Thyroid gland (tissue), 4 donors: ENCODE measurements around the gene VPS26A. TPM values are rescaled to one million over a fixed set of nuclear protein-coding genes. Genes with fewer than 3 reads are reported as not detected.

Experiments
- DNase-seq, 2 donors: peaks; one replicate each; pipeline ENCODE4 v3.0.0-alpha.2; 2019
- H3K27ac ChIP-seq, 3 donors: fragments of 200-600 bp; sonication (generic); 1 replicate in 2 of 3; 2 replicates in 1 of 3; pipeline ENCODE4 v1.5.1; 2016 to 2019; ENCODE audit warnings: mild to moderate bottlenecking in 1 of 3, moderate library complexity in 1 of 3
- H3K27me3 ChIP-seq: fragments of 200-600 bp; sonication (generic); one replicate; pipeline ENCODE4 v1.5.1; 2019
- H3K36me3 ChIP-seq, 2 donors: fragments of 200-600 bp; sonication (generic); one replicate each; pipeline ENCODE4 v1.5.1; 2016 to 2019
- H3K4me1 ChIP-seq, 2 donors: fragments of 200-600 bp; sonication (generic); one replicate each; pipeline ENCODE4 v1.5.1; 2017 to 2019
- H3K4me3 ChIP-seq, 3 donors: fragments of 200-600 bp; sonication (generic); replicated peaks in 1 of 3; 1 replicate in 2 of 3; 2 replicates in 1 of 3; pipeline ENCODE4 v1.5.1; 2016; ENCODE audit warnings: mild to moderate bottlenecking in 1 of 3
- H3K9me3 ChIP-seq: fragments of 200-600 bp; sonication (generic); one replicate; pipeline ENCODE4 v1.5.1; 2017
- POLR2A ChIP-seq, 2 donors: fragments of 450-650 bp; IDR thresholded peaks; one replicate each; pipeline ENCODE4 v1.6.1; 2017; ENCODE audit warnings: antibody characterized with exemption in 2 of 2, mild to moderate bottlenecking in 2 of 2, moderate library complexity in 1 of 2
- WGBS, 2 donors: methylation state at CpG; one replicate each; pipeline ENCODE4 v1.1.5; 2017; 5-methylcytosine and 5-hydroxymethylcytosine counted together
- intact Hi-C: fragments of 100-400 bp; cut with DNase I; formaldehyde crosslinking; loops from one replicate; pipeline ENCODE4 v1.15.1; 2023
- total RNA-seq, 4 donors: library from RNA; depleted of rRNA; stranded (reverse); fragments of >200 nt; gene quantifications; one replicate each; pipeline ENCODE4 v1.2.3, GENCODE V29; 2016
- TF ChIP-seq, protein P1 (sequence below), 6 experiments: fragments of 200-600 bp in 3 of 6; fragments of 450-650 bp in 3 of 6; sonication (generic) in 3 of 6; IDR thresholded peaks; one replicate each; pipeline ENCODE4 v1.5.1; 2016 to 2019; ENCODE audit warnings: antibody characterized with exemption in 6 of 6, mild to moderate bottlenecking in 2 of 6, inconsistent platforms in 1 of 6, moderate library complexity in 1 of 6

The VPS26A gene
- total RNA-seq, 4 donors from 2014 or later = 32.5 to 41.0 (median 36.7) TPM

DNA sequence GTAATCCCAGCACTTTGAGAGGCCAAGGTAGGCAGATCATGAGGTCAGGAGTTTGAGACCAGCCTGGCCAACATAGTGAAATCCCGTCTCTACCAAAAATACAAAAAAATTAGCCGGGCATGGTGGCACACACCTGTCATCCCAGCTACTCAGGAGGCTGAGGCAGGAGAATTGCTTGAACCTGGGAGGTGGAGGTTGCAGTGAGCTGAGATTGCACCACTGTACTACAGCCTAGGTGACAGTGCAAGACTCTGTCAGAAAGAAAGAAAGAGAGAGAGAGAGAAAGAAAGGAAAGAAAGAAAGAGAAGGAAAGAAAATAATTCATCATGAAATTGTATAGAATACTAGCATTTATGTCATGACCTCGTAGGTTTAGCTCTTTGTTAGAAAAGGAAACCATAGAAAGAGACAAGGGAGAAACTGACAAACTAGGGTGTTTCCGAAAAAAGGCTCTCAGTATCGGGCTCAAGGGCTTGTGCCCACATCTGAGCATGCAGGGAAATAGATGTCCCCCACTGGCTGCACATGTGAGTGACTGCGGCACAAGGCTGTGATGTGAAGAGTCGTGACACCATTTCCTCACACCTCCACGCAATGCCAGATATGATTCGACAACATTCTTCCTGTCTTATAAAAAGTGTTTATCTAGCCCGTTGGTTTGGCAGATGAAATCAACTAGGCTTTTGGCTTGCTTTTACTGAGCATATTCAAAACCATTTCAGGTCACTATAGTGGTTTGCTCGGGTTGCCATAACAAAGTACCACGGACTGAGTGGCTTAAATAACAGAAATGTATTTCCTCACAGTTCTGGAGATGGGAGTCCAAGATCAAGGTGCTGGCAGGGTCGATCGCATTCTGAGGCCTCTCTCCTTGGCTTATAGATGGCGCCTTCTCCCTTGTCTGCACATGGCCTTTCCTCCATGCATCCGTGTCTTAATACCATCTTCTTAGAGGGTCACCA lies 34.1 kb upstream of the VPS26A start:
- intact Hi-C loops = loop anchor here (5.0 kb wide), 1 partner anchor 83 kb away; no protein-coding TSS in a partner anchor
- H3K4me1 ChIP-seq = no peaks in the 10 kb centered on the region
- no peaks in the 10 kb centered on the region for H3K36me3 ChIP-seq
- peak overlapping the region; percentile 52 to 83 (median 76) for H3K27ac ChIP-seq
- H3K27me3 ChIP-seq = no peaks in the 10 kb centered on the region
- peak; percentile 9 to 10 for DNase-seq
- TF ChIP-seq, protein P1, sequence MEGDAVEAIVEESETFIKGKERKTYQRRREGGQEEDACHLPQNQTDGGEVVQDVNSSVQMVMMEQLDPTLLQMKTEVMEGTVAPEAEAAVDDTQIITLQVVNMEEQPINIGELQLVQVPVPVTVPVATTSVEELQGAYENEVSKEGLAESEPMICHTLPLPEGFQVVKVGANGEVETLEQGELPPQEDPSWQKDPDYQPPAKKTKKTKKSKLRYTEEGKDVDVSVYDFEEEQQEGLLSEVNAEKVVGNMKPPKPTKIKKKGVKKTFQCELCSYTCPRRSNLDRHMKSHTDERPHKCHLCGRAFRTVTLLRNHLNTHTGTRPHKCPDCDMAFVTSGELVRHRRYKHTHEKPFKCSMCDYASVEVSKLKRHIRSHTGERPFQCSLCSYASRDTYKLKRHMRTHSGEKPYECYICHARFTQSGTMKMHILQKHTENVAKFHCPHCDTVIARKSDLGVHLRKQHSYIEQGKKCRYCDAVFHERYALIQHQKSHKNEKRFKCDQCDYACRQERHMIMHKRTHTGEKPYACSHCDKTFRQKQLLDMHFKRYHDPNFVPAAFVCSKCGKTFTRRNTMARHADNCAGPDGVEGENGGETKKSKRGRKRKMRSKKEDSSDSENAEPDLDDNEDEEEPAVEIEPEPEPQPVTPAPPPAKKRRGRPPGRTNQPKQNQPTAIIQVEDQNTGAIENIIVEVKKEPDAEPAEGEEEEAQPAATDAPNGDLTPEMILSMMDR (IDR thresholded peaks at IDR 0.05) = no peak
- TF ChIP-seq POLR2A (IDR thresholded peaks at IDR 0.05) = peak in 1 of 2 donors; percentile 33
- peak overlapping the region in 1 of 3 donors; percentile 4 for H3K4me3 ChIP-seq
- WGBS, 2 donors = 68 to 73% methylated on average over 16 of the region's 16 CpGs
- H3K9me3 ChIP-seq = no peaks in the 10 kb centered on the region

DNA sequence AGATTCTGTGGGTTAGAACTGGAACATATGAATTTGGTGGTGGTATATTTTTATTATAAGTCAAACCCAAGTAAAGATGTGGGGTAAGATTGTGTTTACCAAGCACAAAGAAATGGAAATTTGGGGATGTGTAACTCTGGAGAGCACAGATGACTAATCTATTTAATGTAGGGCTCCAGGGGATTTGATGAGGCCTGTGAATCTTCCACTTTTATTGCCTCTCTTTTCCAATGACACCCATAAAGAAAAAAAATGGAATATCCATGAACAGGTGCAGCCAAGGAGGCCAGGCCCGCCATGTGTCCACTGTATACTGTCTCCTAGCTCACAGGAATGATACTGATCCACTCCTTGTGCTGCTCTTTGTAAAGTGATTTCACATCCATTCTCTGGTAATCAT lies 33.3 kb upstream of the VPS26A start:
- H3K4me1 ChIP-seq = no peaks in the 10 kb centered on the region
- no peaks in the 10 kb centered on the region for H3K27me3 ChIP-seq
- no peaks in the 10 kb centered on the region for H3K36me3 ChIP-seq
- peak overlapping the region in 2 of 3 donors; percentile 29 to 83 for H3K27ac ChIP-seq
- no peak overlapping the region for H3K4me3 ChIP-seq
- H3K9me3 ChIP-seq = no peaks in the 10 kb centered on the region
- TF ChIP-seq POLR2A (IDR thresholded peaks at IDR 0.05) = no peak
- TF ChIP-seq, protein P1 (IDR thresholded peaks at IDR 0.05) = no peak
- no peak for DNase-seq
- WGBS, 2 donors = 100% methylated on average over 1 of the region's 1 CpG
- intact Hi-C loops = loop anchor here (5.0 kb wide), 1 partner anchor 83 kb away; no protein-coding TSS in a partner anchor

DNA sequence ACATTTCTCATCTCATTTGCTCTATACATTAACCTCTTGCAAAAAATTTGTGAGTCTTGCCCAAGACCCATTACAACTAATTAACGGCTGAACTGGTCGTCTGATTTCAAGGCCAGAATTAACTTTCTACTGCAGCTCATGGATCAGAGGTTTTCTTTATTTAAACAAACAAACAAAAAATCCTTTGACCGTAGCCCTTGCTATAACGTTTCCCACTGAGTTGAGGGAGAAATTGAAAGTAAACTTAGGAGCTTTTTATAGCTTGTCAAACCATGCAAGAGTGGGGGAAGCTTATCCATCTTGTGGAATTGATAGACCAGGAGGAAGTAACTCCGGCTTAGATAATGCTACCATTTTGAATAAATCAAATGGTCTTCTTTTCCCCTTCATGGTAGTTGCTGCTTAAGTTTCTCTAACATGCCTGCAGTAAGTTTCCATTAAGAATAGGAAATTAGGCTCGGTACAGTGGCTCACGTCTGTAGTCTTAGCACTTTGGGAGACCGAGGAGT lies 32.8 kb upstream of the VPS26A start:
- Histone ChIP-seq H3K36me3 (no peaks in the 10 kb centered on the region), H3K4me1 (no peaks in the 10 kb centered on the region), H3K27me3 (no peaks in the 10 kb centered on the region), H3K4me3 (no peak overlapping the region), H3K27ac (peak overlapping the region; percentile 29 to 83 (median 36)), H3K9me3 (no peaks in the 10 kb centered on the region)
- WGBS, 2 donors = 66 to 74% methylated on average over 8 of the region's 8 CpGs
- DNase-seq = no peak
- TF ChIP-seq, protein P1 (IDR thresholded peaks at IDR 0.05) = no peak
- no peak for TF ChIP-seq POLR2A (IDR thresholded peaks at IDR 0.05)
- intact Hi-C loops = loop anchor here (5.0 kb wide), 1 partner anchor 84 kb away; no protein-coding TSS in a partner anchor

DNA sequence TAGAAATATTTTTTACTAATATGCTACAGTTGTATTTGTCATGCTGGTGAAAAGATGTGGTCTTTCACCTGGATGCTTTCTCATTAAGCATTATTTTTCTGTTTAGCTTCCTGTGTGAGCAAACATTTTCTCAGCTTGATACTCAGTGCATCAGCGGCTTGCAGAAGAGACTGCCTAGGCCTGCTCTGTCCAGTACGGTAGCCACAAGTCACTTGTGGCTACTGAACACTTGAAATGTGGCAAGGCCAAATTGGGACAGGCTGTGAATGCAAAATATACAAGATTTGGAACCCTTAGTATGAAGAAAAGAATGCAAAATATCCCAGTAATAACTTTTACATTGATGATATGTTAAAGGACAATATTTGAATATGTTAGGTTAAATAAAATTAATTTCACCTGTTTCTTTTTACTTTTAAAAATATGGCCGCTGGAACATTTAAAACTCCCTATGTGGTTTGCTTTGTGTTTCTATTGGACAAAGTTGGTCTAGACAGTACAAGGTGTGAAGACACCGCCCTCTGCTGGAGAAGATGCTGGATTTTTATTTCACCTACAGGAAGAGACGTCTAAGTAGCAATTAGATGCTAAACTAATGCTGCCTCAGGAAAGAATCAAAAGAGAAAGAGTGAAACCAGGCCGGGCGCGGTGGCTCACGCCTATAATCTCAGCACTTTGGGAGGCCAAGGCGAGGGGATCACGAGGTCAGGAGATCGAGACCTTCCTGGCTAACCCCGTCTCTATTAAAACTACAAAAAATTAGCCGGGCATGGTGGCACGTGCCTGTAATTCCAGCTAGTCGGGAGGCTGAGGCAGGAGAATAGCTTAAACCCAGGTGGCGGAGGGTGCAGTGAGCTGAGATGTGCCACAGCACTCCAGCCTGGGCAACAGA lies 30.8 kb upstream of the VPS26A start:
- no peaks in the 10 kb centered on the region for H3K9me3 ChIP-seq
- TF ChIP-seq, protein P1 (IDR thresholded peaks at IDR 0.05) = peak; percentile 56 to 79 (median 69)
- TF ChIP-seq POLR2A (IDR thresholded peaks at IDR 0.05) = no peak
- no peaks in the 10 kb centered on the region for H3K27me3 ChIP-seq
- no peaks in the 10 kb centered on the region for H3K36me3 ChIP-seq
- no peak overlapping the region for H3K27ac ChIP-seq
- WGBS, 2 donors = 54 to 59% methylated on average over 17 of the region's 17 CpGs
- no peak overlapping the region for H3K4me3 ChIP-seq
- intact Hi-C loops = loop anchor here (5.0 kb wide), 1 partner anchor 86 kb away; no protein-coding TSS in a partner anchor
- DNase-seq = peak; percentile 78 to 79
- no peaks in the 10 kb centered on the region for H3K4me1 ChIP-seq
